H1 (cell line): ENCODE results near the gene CUTA. TPM values are rescaled to one million over a fixed set of nuclear protein-coding genes. Genes with fewer than 3 reads are reported as not detected.

ENCODE experiments used
- CTCF ChIA-PET: fragments of 300-600 bp; sonication (Branson Sonifier 250); formaldehyde crosslinking; loops from one replicate; lab custom pipeline; 2021; ENCODE audit not compliant: partially characterized antibody; lab: Charles Lee
- POLR2A ChIA-PET: fragments of 300-600 bp; sonication (Branson Sonifier 250); formaldehyde crosslinking; loops from one replicate; lab custom pipeline; 2021; ENCODE audit warnings: inconsistent platforms; ENCODE audit not compliant: partially characterized antibody; lab: Charles Lee
- DNase-seq, 2 experiments: peaks; one replicate each; pipeline versions ENCODE4 v3.0.0 to v3.0.0-alpha.2; 2010 to 2022; ENCODE audit warnings: low spot score in 2 of 2, low read depth in 1 of 2, mixed read lengths in 1 of 2
- FAIRE-seq: peaks from 2 replicates; lab custom pipeline; 2011; peaks lifted over from hg19 to GRCh38; lab: Jason Lieb, UNC
- H2AFZ ChIP-seq: 2 replicates; pipeline ENCODE4 v1.8.1; 2012; ENCODE audit warnings: low read length, inconsistent platforms
- H2AK5ac ChIP-seq: 2 replicates; pipeline ENCODE4 v1.6.1; 2013; ENCODE audit warnings: low read depth, low read length
- H2BK120ac ChIP-seq: replicated peaks from 2 replicates; pipeline ENCODE3; 2013; ENCODE audit warnings: low read depth, low read length, inconsistent platforms
- H2BK12ac ChIP-seq: 2 replicates; pipeline ENCODE4 v1.6.1; 2013; ENCODE audit warnings: low read depth, low read length
- H2BK15ac ChIP-seq: 2 replicates; pipeline ENCODE4 v1.6.1; 2013; ENCODE audit warnings: low read length
- H2BK20ac ChIP-seq: 2 replicates; pipeline ENCODE4 v1.6.1; 2013; ENCODE audit warnings: low read length
- H2BK5ac ChIP-seq: 2 replicates; pipeline ENCODE4 v1.6.1; 2013; ENCODE audit warnings: low read depth, low read length
- H3K14ac ChIP-seq: 2 replicates; pipeline ENCODE4 v1.6.1; 2013; ENCODE audit warnings: inconsistent platforms; ENCODE audit not compliant: insufficient read length
- H3K18ac ChIP-seq: 2 replicates; pipeline ENCODE4 v1.6.1; 2013; ENCODE audit warnings: low read length; ENCODE audit errors: extremely low read depth
- H3K23ac ChIP-seq: 2 replicates; pipeline ENCODE4 v1.6.1; 2013; ENCODE audit warnings: inconsistent platforms; ENCODE audit not compliant: insufficient read length
- H3K23me2 ChIP-seq: 2 replicates; pipeline ENCODE4 v1.6.1; 2013; ENCODE audit warnings: low read depth, low read length
- H3K27ac ChIP-seq: 2 replicates; pipeline ENCODE4 v1.6.1; 2011; ENCODE audit warnings: low read depth, low read length, inconsistent platforms
- H3K27me3 ChIP-seq, 4 experiments: replicated peaks in 1 of 4; 1 replicate in 1 of 4; 2 replicates in 3 of 4; pipeline versions ENCODE4 v1.6.1 to v1.8.1; 2011 to 2013; ENCODE audit warnings: low read length in 3 of 4, mild to moderate bottlenecking in 3 of 4, inconsistent platforms in 2 of 4, mixed read lengths in 2 of 4, moderate library complexity in 1 of 4; ENCODE audit not compliant: control insufficient read depth in 3 of 4, insufficient read depth in 3 of 4; ENCODE audit errors: extremely low read depth in 1 of 4
- H3K36me3 ChIP-seq, 4 experiments: 2 replicates each; pipeline versions ENCODE4 v1.6.1 to v1.8.1; 2011 to 2013; ENCODE audit warnings: mild to moderate bottlenecking in 4 of 4, low read length in 3 of 4, moderate library complexity in 2 of 4, control low read depth in 1 of 4, inconsistent platforms in 1 of 4; ENCODE audit not compliant: insufficient read depth in 4 of 4, control insufficient read depth in 2 of 4
- H3K4ac ChIP-seq: replicated peaks from 2 replicates; pipeline ENCODE3; 2013; ENCODE audit warnings: low read length, low read depth, mixed read lengths, inconsistent platforms; ENCODE audit not compliant: insufficient read length
- H3K4me1 ChIP-seq, 4 experiments: replicated peaks in 1 of 4; 1 replicate in 1 of 4; 2 replicates in 3 of 4; pipeline versions ENCODE4 v1.6.1 to v1.8.1; 2011 to 2013; ENCODE audit warnings: low read length in 3 of 4, inconsistent platforms in 2 of 4, mixed read lengths in 1 of 4; ENCODE audit not compliant: insufficient read depth in 4 of 4, control insufficient read depth in 3 of 4
- H3K4me2 ChIP-seq, 2 experiments: 2 replicates each; pipeline versions ENCODE4 v1.6.1 to v1.8.1; 2011 to 2013; ENCODE audit warnings: low read depth in 2 of 2, low read length in 2 of 2, control low read depth in 1 of 2, inconsistent platforms in 1 of 2, mild to moderate bottlenecking in 1 of 2; ENCODE audit not compliant: insufficient read depth in 1 of 2
- H3K4me3 ChIP-seq, 4 experiments: fragments of 200-600, 300-600 bp in 1 of 4; sonication (generic), shearing (Covaris generic), sonication (Bioruptor Twin) in 1 of 4; 2 replicates each; pipeline versions ENCODE4 v1.5.1 to v1.8.1; 2011 to 2016; ENCODE audit warnings: low read length in 4 of 4, low read depth in 3 of 4, control low read depth in 2 of 4, inconsistent platforms in 2 of 4, mild to moderate bottlenecking in 2 of 4, mixed read lengths in 1 of 4, moderate library complexity in 1 of 4; ENCODE audit not compliant: insufficient read depth in 2 of 4; ENCODE audit errors: extremely low read depth in 1 of 4
- H3K56ac ChIP-seq: replicated peaks from 2 replicates; pipeline ENCODE3; 2013; ENCODE audit warnings: low read depth, mild to moderate bottlenecking, mixed read lengths, low read length, inconsistent platforms; ENCODE audit not compliant: insufficient read length
- H3K79me1 ChIP-seq: 2 replicates; pipeline ENCODE4 v1.6.1; 2013; ENCODE audit warnings: low read depth, low read length, control low read depth
- H3K79me2 ChIP-seq, 2 experiments: 2 replicates each; pipeline versions ENCODE4 v1.6.1 to v1.8.1; 2012 to 2013; ENCODE audit warnings: low read length in 2 of 2, mild to moderate bottlenecking in 2 of 2, inconsistent platforms in 1 of 2; ENCODE audit not compliant: insufficient read depth in 2 of 2, control insufficient read depth in 1 of 2
- H3K9ac ChIP-seq, 4 experiments: replicated peaks in 1 of 4; 1 replicate in 1 of 4; 2 replicates in 3 of 4; pipeline versions ENCODE4 v1.6.1 to v1.8.1; 2011 to 2013; ENCODE audit warnings: low read depth in 3 of 4, low read length in 3 of 4, control low read depth in 2 of 4, mild to moderate bottlenecking in 2 of 4, moderate library complexity in 2 of 4, inconsistent platforms in 1 of 4; ENCODE audit errors: extremely low read depth in 1 of 4
- H3K9me3 ChIP-seq, 2 experiments: 2 replicates each; pipeline versions ENCODE4 v1.6.1 to v1.8.1; 2012 to 2013; ENCODE audit warnings: mild to moderate bottlenecking in 2 of 2, moderate library complexity in 2 of 2, control low read depth in 1 of 2, inconsistent platforms in 1 of 2, low read depth in 1 of 2, low read length in 1 of 2, mixed read lengths in 1 of 2; ENCODE audit not compliant: insufficient read depth in 2 of 2
- H4K20me1 ChIP-seq, 2 experiments: replicated peaks in 1 of 2; 2 replicates each; pipeline versions ENCODE3 to v1.8.1; 2011 to 2013; ENCODE audit warnings: inconsistent platforms in 2 of 2, low read length in 2 of 2, mild to moderate bottlenecking in 1 of 2; ENCODE audit not compliant: insufficient read depth in 2 of 2, control insufficient read depth in 1 of 2
- H4K5ac ChIP-seq: 2 replicates; pipeline ENCODE4 v1.6.1; 2013; ENCODE audit warnings: low read length, low read depth, mixed read lengths, inconsistent platforms; ENCODE audit not compliant: insufficient read length
- H4K8ac ChIP-seq: 2 replicates; pipeline ENCODE4 v1.8.0; 2013; ENCODE audit warnings: mild to moderate bottlenecking, moderate library complexity, low read length, inconsistent platforms; ENCODE audit not compliant: insufficient read depth; ENCODE audit errors: extremely low read depth
- H4K91ac ChIP-seq: replicated peaks from 2 replicates; pipeline ENCODE3; 2013; ENCODE audit warnings: low read length, mixed read lengths, inconsistent platforms; ENCODE audit not compliant: insufficient read length
- CEBPB ChIP-seq: IDR thresholded peaks from 2 replicates; pipeline ENCODE4 v1.6.1; 2012; ENCODE audit warnings: low read depth, low read length
- CHD1 ChIP-seq: IDR thresholded peaks from 2 replicates; pipeline ENCODE4 v1.6.1; 2012; ENCODE audit warnings: low read depth, low read length, improper control_type of control experiment
- KDM4A ChIP-seq: IDR thresholded peaks from one replicate; pipeline ENCODE4 v1.7.1; 2012; ENCODE audit warnings: low read depth, mild to moderate bottlenecking, moderate library complexity, low read length, inconsistent platforms; ENCODE audit not compliant: severe bottlenecking
- POU5F1 ChIP-seq: IDR thresholded peaks from 2 replicates; pipeline ENCODE4 v1.6.1; 2011; ENCODE audit warnings: low read depth, mild to moderate bottlenecking, low read length, moderate library complexity
- TCF12 ChIP-seq: IDR thresholded peaks from 2 replicates; pipeline ENCODE4 v1.6.1; 2011; ENCODE audit warnings: low read depth, mild to moderate bottlenecking, low read length
- WGBS, 2 experiments: shearing (Covaris generic) in 1 of 2; methylation state at CpG; one replicate each; pipeline versions ENCODE4 v1.1.6 to v1.1.7; 2013 to 2015; ENCODE audit warnings: low lambda C conversion rate in 2 of 2, mixed read lengths in 2 of 2, inconsistent platforms in 1 of 2, low coverage in 1 of 2, missing lambda C conversion rate in 1 of 2; ENCODE audit not compliant: insufficient replicate concordance in 2 of 2, insufficient coverage in 1 of 2, insufficient read length in 1 of 2; ENCODE audit errors: extremely low coverage in 1 of 2, missing lambda C conversion rate in 1 of 2; 5-methylcytosine and 5-hydroxymethylcytosine counted together
- polyA plus RNA-seq, 7 experiments: library from polyadenylated mRNA; depleted of rRNA in 3 of 7; stranded (reverse) in 5 of 7; unstranded in 2 of 7; fragments of >200 nt in 5 of 7; fragments of 200-250 nt in 2 of 7; gene quantifications; 1 replicate in 5 of 7; 2 replicates in 1 of 7; 4 replicates in 1 of 7; pipeline versions ENCODE4 v1.2.1 to v1.2.3, GENCODE V29; 2011 to 2013; ENCODE audit warnings: missing spikeins in 2 of 7, mixed read lengths in 2 of 7
- total RNA-seq: library from RNA; stranded (reverse); fragmentation: NEBNext Ultra II Directional; extraction: Animal tissue kit (Norgen Biotek cat#: 25700); gene quantifications from 2 replicates; pipeline ENCODE4 v1.2.1, GENCODE V29; 2021

The CUTA gene
- total and polyA plus RNA-seq, 2 of the 8 experiments (the other 6 are each of a cell fraction or from before 2014, with no cell fraction given), result 297 to 460 TPM

DNA sequence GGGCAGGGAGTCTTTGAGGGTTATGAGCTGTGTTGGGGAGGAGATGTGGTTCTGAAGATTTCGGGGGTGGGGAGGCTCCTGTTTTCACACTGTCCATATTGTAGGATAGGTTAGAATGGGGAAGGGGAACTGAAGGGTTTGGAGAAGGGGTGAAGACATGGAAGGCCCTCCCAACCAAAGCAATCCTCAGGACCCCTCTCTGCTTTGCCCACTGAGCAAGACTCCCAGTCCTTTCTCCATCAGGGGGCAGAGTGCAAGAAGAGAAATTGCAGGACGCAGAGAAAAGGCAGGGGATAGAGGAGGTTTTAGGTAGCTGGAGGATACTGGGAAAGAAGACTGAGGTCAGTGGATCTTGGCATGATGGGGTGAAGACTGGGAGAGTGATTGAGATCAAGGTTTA lies 5.9 kb upstream of the CUTA start:
- DNase-seq, result no peak
- H3K23me2 ChIP-seq, result peaks cover 24% of the 10 kb centered on the region
- no peaks in the 10 kb centered on the region for H3K9me3 ChIP-seq
- H3K4me2 ChIP-seq, result no peak overlapping the region; a peak in 1 of 4 replicates
- no peak for FAIRE-seq
- H3K27ac ChIP-seq, result no peak overlapping the region
- H4K91ac ChIP-seq, result no peak overlapping the region
- no peak overlapping the region for H2BK120ac ChIP-seq
- peaks cover 8 to 37% (median 13%) of the 10 kb centered on the region in 4 experiments for H3K4me1 ChIP-seq
- CTCF ChIA-PET, result interaction anchor here (2.1 to 4.4 kb wide), 3 partner anchors 8 to 67 kb away, joined by 5 to 37 read pairs (median 8); partner anchors contain the start of gene CUTA
- H2AFZ ChIP-seq, result no peak overlapping the region
- no peak overlapping the region for H3K4ac ChIP-seq
- no peak overlapping the region for H2BK12ac ChIP-seq
- H3K23ac ChIP-seq, result no peak overlapping the region
- no peak overlapping the region for H3K14ac ChIP-seq
- peaks cover 10% of the 10 kb centered on the region for H3K79me1 ChIP-seq
- no peak overlapping the region for H2BK20ac ChIP-seq
- H3K27me3 ChIP-seq, result no peaks in the 10 kb centered on the region
- H2AK5ac ChIP-seq, result no peak overlapping the region
- no peak overlapping the region for H3K9ac ChIP-seq
- POLR2A ChIA-PET, result interaction anchor here (1.4 to 3.6 kb wide), 2 partner anchors 16 to 31 kb away, joined by 4 to 21 read pairs; partner anchors contain the start of gene ZBTB9
- H2BK15ac ChIP-seq, result no peak overlapping the region
- no peak overlapping the region for H3K4me3 ChIP-seq
- TF ChIP-seq TCF12 (no peak), CEBPB (no peak), POU5F1 (no peak), KDM4A (no peak), CHD1 (no peak)
- H4K5ac ChIP-seq, result no peak overlapping the region
- 78% methylated on average over 2 of the region's 2 CpGs; no CpG with 5 or more reads in 1 of the 2 experiments for WGBS, 2 experiments
- H3K18ac ChIP-seq, result no peak overlapping the region
- no peak overlapping the region for H2BK5ac ChIP-seq
- peaks cover 0 to 6% of the 10 kb centered on the region in 2 experiments for H4K20me1 ChIP-seq
- H4K8ac ChIP-seq, result no peak overlapping the region
- H3K56ac ChIP-seq, result no peak overlapping the region
- peaks cover 13 to 57% of the 10 kb centered on the region in 2 experiments for H3K79me2 ChIP-seq
- peaks cover 0 to 11% (median 8%) of the 10 kb centered on the region in 4 experiments; a peak in 5 of 8 replicates for H3K36me3 ChIP-seq
